Fibroblast of the aortic adventitia (primary cell): ENCODE measurements around the gene SPRING1. TPM values are rescaled to one million over a fixed set of nuclear protein-coding genes. Genes with fewer than 3 reads are reported as not detected.
A peak's percentile ranks its signal among the peaks of the same experiment; 100 is the strongest.

Experiments
- DNase-seq: peaks from one replicate; pipeline ENCODE4 v3.0.0-alpha.2; 2010; ENCODE audit warnings: low read depth
- H3K4me3 ChIP-seq: 2 replicates; pipeline ENCODE4 v1.5.1; 2011; ENCODE audit warnings: low read depth, mild to moderate bottlenecking, control low read depth, low read length, moderate library complexity
- total RNA-seq: library from RNA; depleted of rRNA; stranded (reverse); fragments of >200 nt; gene quantifications from 2 replicates; pipeline ENCODE4 v1.2.3, GENCODE V29; 2012; ENCODE audit warnings: low replicate concordance
- TF ChIP-seq, protein P1 (sequence below): IDR thresholded peaks from 2 replicates; pipeline ENCODE4 v1.5.1; 2011; ENCODE audit warnings: mild to moderate bottlenecking, low read length, control low read depth, inconsistent platforms; ENCODE audit not compliant: insufficient read depth

SPRING1 gene
- total RNA-seq, 1 donor: 24.4 TPM

DNA sequence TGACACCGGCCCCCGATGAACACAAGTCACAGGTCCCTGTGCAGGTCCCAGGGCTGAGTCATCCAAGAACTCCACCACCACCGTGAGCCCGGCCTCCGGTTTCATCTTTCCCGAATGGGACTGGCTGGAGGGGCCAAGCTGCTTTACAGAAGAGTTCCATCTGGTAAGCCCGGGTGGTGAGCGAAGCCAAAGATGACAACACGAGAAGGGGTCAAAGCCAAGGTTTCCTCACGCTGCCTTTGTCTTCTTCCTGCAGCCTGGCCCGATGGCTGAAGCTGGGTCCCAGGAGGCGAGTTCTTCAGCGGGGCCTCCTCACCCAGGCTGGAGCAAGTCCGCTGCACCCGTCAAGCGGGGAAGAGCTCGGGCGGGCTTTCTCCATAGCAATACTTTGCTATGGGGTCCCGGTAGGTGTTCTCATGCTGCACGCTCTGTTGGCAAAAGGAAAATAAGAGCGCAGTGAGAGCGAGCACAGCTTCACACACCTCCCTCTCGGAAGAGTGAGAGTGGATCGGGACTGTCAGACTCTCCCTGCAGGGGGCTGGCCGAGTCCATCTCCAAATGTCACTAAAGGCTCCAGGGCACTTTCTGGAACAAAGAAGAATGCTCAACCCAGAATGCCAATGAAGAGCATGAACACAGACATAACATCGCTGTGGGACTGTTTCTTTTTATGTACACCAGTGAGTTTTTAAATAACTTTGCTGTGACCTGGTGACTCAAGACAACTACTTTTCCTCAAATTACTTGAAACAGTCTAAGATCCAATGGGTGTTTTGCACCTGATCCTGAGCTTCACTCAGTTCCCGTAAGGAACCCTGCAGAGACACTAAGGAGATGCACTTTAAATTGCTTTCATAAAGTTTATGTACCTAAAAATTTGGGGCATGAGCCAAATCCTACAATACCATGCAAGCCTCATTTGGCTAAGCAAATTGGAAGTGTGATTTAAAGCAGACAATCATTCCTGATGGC is 20.1 kb downstream of the SPRING1 start:
- peak; percentile 86 for DNase-seq

DNA sequence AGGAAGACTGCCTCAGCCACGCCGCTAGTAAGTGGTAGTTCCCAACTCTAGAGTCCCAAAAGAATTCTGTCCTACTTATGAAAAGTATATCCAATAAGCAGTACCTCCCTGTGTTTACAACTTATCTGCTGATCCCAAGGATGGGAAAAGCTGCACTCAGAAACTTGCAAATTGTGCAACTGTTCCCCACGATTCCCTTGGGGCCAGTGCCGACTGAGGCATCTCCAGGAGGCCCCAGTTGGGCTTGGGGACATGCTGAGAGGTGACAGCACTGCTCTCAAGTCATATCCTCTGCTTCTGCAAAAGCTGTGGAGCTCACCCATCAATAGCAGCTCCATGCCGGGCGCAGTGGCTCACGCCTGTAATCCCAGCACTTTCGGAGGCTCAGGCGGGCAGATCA is 23.7 kb downstream of the SPRING1 start:
- no peak for DNase-seq
- TF ChIP-seq, protein P1, sequence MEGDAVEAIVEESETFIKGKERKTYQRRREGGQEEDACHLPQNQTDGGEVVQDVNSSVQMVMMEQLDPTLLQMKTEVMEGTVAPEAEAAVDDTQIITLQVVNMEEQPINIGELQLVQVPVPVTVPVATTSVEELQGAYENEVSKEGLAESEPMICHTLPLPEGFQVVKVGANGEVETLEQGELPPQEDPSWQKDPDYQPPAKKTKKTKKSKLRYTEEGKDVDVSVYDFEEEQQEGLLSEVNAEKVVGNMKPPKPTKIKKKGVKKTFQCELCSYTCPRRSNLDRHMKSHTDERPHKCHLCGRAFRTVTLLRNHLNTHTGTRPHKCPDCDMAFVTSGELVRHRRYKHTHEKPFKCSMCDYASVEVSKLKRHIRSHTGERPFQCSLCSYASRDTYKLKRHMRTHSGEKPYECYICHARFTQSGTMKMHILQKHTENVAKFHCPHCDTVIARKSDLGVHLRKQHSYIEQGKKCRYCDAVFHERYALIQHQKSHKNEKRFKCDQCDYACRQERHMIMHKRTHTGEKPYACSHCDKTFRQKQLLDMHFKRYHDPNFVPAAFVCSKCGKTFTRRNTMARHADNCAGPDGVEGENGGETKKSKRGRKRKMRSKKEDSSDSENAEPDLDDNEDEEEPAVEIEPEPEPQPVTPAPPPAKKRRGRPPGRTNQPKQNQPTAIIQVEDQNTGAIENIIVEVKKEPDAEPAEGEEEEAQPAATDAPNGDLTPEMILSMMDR: no peak
- H3K4me3 ChIP-seq: no peak overlapping the region

More for the DNA sequence above, 20.1 kb downstream of the SPRING1 start:
- peak overlapping the region; percentile 40 for H3K4me3 ChIP-seq
- TF ChIP-seq, protein P1: no peak

DNA sequence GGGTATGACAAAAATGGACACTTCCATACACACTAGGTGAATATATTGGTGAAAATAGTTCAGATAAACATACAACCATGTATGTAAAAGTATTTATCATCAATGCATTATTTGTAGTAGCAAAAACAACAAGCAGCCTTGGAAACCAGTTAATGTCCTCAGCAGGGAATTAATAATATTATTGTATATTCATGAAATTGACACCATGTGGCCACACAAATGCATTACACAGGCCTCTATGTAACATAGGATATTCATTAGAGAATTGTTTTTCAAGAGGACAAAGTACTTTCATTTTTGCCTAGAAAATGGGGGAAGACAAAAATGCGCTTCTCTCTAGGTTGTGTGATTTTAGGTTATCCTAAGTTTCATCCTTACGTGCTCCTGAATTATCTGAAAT is 24.3 kb downstream of the SPRING1 start:
- H3K4me3 ChIP-seq: no peak overlapping the region
- no peak for DNase-seq
- TF ChIP-seq, protein P1: no peak

DNA sequence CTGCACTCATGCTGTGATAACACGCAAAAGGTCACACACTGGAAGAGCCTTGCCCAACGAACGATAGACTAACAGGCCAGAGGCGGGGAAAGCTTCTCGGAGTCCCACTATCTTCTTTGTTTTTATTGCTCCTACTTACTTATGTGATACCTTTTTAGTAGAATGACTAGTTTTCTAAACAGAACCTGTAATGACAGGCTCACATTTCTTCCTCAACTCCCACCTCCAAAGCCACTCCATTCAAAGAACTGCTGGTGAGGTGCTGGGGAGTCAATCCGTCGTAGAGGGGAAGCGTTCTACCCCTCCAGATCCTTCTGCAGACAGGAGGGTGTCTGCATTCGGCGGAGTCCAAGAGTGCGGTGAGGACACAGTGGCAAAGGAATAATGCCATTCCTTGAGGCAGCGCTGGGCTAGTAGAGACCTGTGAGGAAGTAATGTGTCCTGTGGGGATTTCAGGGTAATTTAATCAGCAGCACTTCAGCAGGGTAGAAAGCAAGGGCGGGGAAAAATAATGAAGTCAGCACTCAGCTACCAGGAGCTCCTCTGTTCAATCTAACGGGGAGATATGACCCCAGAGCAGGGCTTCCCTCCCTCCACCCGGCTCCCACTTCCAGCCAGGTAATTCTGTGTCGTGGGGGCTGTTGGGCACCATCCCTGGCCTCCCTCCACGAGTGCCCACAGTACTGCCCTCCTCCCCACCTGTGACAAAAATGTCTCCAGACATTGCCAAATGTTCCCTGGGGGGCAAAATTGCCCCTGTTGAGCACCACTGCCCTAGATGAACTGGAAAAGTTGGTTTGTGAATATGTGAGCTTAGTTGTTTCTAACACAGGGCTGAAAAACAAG is 25.2 kb downstream of the SPRING1 start:
- no peak for DNase-seq
- TF ChIP-seq, protein P1: no peak
- H3K4me3 ChIP-seq: no peak overlapping the region

DNA sequence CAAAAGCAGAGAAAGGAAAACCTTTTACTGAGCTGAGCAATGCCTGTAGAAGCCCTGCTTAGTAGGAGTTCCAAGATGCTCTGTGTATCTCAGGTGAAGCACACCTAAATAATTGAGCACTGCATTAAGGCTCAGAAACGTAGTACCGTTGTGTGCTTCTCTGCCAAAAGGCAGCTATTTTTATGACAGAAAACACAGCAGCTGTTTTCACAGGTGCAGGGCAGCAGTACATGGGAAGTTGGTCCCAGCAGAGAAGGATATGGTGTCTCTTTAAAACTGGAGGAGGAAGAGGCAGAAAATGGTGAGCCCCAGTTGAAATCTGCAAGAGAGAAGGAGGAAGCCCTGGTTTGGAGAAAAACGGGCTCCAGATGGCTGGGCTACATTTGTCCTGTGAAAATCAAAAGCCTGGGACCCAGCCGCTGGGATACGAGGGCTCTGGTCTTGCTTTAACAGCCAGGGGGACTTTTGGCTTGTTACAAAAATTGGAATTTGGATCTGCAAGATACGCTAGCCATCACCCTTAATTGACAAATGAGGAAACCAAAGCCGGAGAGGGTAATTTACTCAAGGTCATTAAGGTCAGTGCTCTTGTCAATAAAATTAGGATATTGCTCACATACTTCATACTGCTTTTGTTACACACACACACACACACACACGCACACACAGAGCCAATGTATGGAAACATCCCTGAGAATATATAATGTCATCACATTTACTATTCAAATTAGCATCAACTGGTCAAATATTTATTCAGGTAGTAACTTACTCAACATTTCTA is 27.3 kb downstream of the SPRING1 start:
- TF ChIP-seq, protein P1: no peak
- no peak for DNase-seq
- no peak overlapping the region for H3K4me3 ChIP-seq

DNA sequence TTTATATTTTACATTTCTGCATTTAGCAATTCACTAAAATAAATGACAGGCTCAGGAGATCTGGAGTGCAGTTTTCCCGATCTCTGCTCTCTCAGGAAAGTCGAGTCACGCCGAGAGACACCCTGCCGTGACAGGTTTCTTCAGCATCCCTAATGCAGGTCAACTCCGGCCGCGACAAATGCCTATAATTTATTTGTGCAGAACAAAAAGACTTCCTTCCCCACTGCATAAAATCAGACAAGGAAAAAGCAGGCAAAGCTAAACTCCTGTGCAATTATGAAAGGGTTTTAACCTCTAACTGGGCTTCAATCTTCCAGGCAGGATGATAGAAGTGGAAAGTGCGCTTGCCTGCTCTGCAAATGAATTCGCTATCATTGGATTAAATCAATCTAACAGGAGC is 28.1 kb downstream of the SPRING1 start:
- TF ChIP-seq, protein P1: no peak
- DNase-seq: no peak
- H3K4me3 ChIP-seq: no peak overlapping the region
